Kidney tubule cell (primary cell): ENCODE data around the gene GNS.

Experiments used
- DNase-seq: peaks from one replicate; pipeline ENCODE4 v3.0.0-alpha.2; 2018; ENCODE audit warnings: low spot score

GNS gene

GRCh38 chr12:64735442-64735841 is 23.8 kb downstream of the GNS start:
- DNase-seq = no peak

- peak; percentile 92 for DNase-seq
Measured at GRCh38 chr12:64733857-64734256, 25.3 kb downstream of the GNS start.

- no peak for DNase-seq
Measured at GRCh38 chr12:64731683-64732082, 27.5 kb downstream of the GNS start.

DNA sequence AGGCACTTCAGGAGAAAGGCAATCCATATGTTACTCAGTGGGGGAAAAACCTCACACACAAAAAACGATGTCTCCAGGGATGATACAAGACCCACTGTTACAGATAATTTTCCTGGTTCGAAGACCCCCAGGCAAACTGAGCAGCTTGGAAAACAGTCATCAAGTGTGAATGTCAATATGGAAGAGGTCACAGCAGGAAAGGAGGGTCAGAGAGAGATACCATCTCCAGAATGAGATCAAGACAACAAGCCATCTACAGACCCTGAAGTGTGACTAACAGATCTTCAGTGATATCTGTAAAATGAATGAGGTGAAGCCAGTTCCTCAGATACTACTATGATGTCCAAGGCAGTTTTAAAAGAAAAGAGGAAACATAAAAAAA is 28.6 kb downstream of the GNS start:
- no peak for DNase-seq

DNA sequence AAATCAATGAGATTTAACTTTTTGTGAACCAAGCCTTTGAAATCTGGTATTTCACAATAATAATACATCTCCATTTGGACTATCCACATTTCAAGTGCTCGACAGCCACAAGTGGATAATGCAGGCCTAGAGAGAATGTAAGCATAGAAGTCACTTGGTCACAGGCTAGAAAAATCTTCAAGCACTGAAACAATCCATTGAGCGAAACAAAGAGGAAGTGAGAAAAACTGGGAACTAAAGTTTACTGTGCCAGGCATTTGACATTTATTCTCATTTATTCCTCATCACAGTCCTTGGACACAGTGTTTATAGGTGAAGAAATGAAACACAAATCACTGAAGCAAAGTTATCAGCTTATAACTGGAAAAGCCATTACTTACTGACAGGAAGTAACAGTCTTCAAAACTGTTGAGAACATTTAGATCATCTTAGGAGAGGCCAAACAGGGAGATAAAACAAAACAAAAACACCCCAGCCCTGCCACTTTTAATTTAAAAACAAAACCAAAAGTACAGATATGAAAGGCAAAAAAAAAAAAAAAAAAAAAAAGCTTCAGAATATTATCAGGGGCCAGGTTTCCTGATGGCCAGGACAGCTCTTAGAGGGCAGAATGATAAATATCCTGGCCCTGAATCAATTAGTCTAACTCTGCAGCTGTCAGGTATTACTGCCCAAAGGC is 29.2 kb downstream of the GNS start:
- DNase-seq = no peak

GRCh38 chr12:64724201-64724745 is 34.9 kb downstream of the GNS start:
- DNase-seq = no peak

- DNase-seq = no peak
Measured at GRCh38 chr12:64723630-64724029, 35.6 kb downstream of the GNS start.

DNA sequence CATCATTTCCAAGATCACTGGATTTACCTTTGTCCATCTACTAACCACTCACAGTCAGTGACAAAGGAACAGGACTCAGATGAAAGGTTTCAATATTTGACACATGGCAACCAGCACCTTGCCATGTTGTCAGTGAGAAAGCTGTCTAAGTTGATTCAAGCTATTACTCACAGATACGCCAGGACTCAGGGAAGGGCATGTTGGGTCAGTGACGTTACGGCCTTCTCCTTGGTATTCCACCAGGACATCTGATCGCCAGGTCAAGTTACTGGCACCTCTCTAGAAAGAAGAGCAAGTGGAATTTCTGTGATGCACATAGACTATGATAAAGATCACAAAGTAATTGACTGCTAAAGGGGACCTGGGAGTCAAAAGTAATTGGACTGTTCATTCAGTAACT is 36.4 kb downstream of the GNS start:
- DNase-seq = no peak

DNA sequence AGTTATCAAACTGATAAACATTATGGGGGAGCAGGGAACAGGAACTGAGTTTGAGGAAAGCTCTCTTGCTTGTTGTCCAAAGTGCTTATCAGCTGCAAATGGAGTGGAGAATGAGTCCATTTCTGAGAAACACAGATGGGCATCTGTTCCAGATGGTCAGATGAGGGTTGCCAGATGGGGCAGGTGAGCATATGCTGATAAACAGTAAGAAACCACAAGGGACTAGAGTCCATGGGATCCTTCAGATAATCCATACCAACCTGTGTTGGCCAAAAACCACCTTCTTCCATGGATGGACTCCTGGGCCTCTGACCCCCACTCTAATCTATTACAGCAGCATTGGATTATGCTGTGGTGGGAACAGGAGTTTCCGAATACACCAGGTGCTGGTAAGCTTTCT is 38.3 kb downstream of the GNS start:
- DNase-seq = no peak

GRCh38 chr12:64718649-64719048 is 40.6 kb downstream of the GNS start:
- DNase-seq = no peak

DNA sequence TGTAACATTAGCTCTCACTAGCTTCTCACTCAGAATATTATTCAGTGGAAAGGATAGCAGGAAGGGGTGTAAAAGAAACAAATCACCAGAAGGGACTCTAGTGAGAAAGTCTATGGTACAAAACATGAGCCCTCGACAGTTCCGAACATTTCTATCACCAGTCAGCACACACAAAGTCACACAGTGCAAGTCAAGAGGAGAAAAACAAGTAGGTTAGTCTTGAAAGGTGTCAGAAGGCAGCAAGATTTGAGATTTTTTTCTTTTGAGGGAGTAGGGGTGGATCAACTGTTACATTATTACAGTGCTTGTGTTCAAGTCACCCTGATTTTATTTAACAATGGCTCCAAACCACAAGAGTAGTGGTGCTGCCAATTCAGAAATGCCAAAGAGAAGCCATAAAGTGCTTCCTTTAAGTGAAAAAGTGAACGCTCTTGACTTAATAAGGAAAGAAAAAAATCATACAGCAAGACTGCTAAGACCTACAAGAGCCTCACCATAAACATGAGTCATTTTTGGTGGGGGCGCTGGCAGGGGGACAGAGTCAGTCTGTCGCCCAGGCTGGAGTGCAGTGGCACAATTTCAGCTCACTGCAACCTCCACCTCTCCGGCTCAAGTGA is 42.3 kb downstream of the GNS start:
- no peak for DNase-seq

GRCh38 chr12:64716371-64716770 is 42.8 kb downstream of the GNS start:
- no peak for DNase-seq

DNA sequence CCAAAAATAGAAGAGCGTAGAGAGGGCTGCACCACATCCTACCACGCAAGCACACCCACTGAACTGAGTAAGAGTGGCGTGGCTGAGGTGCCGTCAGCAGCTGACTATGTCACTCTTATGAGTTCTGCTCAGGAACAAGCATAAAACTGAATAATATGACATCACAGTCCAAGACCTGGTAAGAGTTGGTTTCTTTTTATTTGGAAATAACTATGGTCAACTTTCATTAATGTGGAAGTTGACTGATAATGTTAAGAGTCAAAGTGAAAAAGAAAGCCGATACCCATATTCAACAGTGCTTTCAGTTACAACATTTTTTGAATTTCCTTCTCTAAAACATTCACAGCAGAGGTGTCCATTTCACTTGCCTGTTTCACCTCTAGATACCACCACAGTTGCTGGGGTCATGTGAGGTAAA is 44.6 kb downstream of the GNS start:
- DNase-seq = no peak

DNA sequence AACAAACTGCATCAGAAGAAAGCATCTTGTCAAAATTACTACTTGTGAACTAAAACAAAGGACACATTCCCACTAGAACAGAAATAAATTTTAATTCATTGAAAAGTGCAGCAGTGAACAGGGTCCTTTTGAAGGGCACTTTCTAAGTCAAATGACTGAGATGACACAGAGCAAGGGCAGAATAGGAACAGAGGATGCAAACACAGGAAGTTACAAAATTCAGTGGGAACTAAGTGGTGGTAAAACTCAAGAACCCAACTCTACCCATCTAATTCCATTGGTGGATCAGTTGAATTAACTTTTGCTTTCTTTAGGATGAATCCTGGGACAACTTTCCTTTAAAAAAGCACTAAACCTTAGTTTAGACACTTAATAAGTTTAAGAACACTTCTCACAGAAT is 45.8 kb downstream of the GNS start:
- DNase-seq = no peak

- no peak for DNase-seq
Measured at GRCh38 chr12:64709429-64709828, 49.8 kb downstream of the GNS start.

DNA sequence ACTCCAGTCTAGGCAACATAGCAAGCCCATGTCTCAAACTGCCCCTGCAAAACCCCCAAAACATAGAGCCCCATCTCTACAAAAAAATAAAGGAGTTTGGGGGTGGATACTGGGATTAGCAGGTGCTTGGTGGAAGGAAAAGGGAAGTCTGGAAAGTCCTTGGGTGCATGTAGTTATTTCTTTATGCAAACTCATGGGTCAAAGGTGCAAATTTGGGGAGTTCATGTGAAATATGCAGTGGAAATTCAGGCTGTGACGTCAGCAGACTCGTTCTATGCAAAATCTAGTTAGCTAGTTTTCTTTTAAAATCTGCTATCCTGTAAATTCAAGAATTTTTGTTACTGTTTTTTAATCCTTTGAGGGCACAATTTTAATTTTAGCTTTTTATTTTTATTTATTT is 51.3 kb downstream of the GNS start:
- no peak for DNase-seq

DNA sequence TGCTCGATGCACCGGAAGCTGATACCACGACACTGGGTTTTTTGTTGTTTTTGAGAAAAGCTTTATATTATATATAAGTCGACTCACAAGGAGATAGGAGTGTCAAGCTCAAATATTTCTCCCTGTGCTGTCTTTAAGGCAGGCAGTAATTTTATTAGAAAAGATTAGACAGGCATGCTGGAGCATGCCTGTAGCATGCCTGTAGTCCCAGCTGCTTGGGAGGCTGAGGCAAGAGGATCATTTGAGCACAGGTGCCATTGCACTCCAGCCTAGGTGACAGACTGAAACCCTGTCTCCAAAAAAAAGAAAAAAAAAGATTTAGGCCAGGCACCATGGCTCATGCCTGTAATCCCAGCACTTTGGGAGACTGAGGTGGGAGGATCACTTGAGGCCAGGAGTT is 51.8 kb downstream of the GNS start:
- DNase-seq = no peak

DNA sequence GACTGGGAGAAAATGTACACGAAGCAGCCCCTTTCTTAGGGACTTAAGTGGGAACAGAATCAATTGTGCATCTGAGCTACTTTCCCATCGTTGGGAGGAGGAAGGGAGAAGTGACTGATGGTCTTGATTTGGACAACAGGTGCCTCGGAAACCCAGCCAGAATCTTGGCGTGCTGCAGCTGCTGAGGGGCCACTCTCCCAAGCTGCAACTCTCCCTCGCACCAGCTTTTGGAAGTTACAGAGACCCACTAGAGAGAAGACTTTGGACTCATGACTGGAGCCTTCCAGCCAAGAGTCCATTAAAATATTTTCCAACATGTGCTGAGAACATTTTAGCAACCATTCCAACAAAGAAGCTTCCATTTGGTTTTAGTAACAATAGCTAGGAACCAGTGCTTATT is 52.3 kb downstream of the GNS start:
- DNase-seq = no peak

DNA sequence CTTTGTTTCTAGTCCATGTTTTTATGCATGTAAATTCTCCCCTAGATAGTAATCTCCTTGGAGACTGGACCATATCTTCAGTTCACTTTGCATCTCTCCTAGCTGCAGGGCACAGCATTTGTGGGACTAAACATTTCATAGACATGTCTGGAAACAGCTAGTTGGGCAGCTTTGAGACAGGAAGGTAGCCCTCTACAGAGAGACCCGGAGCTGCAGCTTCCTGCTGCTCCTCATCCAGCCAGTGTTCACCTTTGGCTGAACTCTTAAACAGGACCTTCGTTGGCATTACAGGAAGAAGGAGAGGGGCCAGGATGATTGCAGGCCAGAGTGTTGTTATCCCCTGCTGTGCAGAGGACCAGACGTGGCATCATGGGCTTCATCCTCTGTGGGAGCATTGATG is 52.9 kb downstream of the GNS start:
- DNase-seq = no peak

- no peak for DNase-seq
Measured at GRCh38 chr12:64701283-64701682, 57.9 kb downstream of the GNS start.

GRCh38 chr12:64700532-64700931 is 58.7 kb downstream of the GNS start:
- no peak for DNase-seq

DNA sequence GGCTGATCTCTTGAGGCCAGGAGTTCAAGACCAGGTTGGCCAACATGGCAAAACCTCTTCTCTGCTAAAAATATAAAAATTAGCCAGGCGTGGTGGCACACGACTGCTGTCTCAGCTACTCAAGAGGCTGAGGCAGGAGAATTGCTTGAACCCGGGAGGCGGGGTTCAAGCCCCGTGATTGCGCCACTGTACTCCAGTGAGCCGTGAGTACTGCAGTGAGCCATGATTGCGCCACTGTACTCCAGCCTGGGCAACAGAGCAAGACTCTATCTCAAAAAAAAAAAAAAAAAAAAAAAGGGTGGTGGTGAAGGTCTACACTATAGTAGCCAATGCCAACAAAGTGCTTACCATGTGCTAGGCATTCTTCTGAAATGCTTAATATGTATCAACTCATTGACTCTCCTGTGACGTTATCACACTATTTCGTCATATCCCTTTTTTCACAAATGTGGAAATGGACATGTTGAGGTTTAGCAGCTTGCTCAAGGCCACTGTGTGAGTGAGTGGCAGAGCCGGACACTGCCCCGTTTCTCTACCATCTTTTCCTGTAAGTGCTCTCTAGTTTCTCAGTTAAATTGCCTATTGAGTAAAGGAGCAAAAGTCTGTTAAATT is 59.6 kb downstream of the GNS start:
- no peak for DNase-seq

GRCh38 chr12:64696080-64696741 is 63.0 kb downstream of the GNS start:
- peak; percentile 42 for DNase-seq
